GM21529 (cell line): ENCODE data around the gene SMIM1.
"Not testable (repeated sequence)": the region's sequence is repeated elsewhere in the genome, so short reads cannot be mapped to it uniquely, and the experiment has no call there.

Source experiments
- ATAC-seq: cut with Tn5 transposase; IDR thresholded peaks from one replicate; pipeline ENCODE4 v1.9.1; 2021; ENCODE audit not compliant: unreplicated experiment

Gene SMIM1

DNA sequence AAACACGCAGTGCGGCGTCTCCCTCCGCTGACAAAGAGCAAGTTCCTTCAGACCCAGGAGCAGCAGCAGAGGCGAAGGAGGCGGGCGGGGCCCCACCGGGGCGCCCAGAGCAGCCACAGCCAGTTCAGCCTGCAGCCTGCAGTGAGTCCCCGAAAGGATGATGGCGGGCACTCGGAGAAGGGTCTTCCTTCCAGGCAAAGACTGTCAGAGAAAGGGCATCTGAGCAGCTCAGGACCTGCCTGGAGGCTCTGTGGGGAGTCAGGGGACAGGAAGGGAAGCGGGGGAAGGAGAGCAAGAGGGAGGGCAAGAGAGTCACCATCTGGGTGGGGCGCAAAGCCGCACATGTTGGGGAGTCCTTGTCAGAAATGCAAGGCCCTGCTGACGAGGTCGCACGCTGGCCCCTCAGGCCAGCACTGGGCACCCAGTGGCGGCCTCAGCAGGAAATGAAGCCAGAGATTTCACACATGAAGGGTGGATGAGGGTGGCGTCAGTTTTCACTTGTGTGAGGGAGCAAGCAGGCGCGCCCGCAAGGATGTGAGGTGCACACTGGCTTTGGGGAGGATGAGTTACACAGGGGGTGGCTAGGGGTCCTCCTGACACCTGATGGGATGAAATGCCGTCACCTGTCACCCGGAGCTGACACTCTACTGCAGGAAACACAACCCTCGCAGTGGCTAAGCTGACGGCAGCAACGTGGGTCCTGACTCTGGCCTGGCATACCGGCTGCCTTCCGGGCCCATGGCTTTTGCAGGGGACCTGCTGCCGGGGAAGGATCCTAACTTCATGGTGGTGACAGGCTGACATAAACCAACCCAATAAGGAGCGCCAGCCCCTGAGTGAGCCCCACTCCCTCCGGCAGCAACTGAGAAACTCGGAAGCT lies 17.1 kb downstream of the SMIM1 start:
- ATAC-seq: no peak

DNA sequence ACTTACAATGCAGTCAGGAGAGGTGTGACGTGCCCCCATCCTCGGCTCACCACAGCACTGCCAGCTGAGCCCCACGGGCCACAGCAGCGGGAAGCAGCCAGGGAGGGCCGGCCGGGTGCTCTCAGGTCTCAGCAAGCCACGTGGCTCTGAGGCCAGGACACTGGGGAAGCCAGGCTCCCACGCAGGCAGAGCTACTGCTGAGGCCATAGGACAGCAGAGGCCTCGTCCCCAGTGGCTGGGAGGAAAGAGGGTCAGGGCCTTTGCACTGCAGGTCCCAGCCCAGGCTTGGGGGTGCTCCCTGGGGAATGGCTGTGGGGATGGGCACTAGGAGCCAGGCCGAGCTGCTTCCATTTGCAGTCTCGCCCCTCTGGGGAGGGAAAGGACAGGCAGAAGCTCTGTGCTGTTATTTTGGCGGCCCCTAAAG lies 18.0 kb downstream of the SMIM1 start:
- ATAC-seq: no peak

DNA sequence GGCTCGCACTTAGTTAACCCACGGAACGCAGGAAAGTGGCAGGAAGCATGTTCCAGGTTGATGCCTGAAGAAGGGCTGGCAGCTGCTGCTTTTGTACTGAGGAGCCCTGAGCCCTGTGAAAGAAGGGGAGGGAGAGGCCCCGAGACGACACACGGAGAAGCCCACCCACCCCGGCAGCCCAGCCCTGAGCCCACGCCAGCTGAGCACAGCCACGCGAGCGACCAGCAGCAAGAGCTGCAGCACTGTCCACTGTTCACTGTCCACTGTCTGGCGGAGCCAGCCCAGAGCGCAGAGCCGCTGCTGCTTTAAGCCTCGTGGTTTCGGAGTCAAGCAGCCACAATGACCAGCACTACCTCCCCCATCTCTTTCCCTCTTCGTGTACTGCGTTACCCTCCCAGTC lies 18.4 kb downstream of the SMIM1 start:
- ATAC-seq: no peak

DNA sequence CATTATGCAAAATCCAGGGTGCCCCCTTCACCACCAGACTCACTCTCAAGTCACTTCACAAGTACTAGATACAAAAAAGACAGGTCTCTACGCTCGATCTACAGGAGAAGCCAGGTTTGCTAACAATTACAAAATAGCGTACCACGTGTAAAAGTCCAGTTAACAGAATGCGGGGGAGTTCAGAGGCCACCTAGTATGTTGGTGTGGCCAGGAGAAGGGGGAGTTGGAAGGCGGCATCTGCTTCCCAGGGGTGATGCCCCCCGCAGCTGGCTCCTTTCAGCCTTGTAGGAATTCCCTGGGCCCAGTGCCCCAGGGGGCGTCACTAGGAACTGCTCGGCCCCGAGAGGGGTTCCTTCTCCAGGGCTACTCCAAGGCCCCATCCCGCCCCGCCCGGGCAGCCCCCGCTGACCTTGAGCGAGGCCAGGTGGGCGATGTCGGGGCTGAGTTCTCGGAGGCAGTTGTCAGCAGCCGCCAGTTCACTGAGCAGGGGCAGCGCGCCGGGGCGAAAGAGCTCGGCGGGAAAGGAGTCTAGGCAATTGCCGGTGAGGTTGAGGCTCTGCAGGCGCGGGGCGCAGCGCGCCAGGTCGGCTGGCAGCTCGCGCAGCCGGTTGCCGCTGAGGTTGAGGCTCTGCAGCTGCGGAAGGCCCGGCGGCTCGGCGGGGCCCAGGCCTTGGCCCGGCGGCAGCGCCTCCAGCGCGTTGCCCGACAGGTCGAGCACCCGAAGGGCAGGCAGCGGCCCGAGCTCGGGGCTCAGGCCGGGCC lies 23.1 kb downstream of the SMIM1 start:
- ATAC-seq: peak; percentile 3

DNA sequence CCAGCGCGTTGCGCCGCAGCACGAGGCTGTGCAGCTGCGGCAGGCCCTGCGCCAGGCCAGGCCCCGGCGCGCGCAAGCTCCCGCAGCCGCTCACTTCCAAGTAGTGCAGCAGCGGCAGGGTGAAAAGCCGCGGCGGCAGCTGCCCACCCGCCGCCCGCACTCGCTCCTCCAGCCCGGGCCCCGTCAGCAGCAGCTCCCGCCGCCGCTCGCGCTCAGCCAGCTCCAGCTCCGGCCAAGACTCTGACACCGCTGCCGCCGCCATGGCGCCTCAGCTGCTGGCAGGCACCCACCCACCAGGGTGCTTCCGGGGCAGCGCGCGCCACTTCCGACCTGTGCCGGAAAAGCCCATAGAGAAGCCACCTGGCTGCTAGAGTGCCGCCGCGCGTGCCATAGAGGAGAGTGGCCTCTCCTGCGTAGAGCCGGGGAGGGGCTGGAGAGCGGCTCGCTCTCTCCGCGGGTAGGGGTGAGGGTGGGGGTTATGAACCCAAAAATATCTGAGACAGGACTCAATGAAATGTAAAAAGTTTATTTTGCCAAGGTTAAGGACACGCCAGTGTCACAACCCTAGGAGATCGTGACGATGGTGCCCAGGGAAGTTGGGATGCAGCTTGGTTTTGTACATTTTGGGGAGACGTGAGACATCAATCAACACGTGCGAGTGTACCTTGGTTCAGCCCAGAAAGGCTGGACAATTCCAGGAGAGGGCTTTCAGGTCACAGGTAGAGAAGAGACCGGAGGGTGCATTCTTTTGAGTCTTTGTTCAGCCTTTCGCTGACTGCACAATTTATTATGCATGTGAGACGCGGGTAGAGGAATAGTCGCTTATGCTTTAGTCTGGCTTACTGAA lies 23.9 kb downstream of the SMIM1 start, which contains the start of gene LRRC47:
LRRC47 (minus strand) TSS at position 284 of the 847 bp plus-strand sequence; CDS start at position 262, 22 bp downstream.
- ATAC-seq: peak; percentile 97

DNA sequence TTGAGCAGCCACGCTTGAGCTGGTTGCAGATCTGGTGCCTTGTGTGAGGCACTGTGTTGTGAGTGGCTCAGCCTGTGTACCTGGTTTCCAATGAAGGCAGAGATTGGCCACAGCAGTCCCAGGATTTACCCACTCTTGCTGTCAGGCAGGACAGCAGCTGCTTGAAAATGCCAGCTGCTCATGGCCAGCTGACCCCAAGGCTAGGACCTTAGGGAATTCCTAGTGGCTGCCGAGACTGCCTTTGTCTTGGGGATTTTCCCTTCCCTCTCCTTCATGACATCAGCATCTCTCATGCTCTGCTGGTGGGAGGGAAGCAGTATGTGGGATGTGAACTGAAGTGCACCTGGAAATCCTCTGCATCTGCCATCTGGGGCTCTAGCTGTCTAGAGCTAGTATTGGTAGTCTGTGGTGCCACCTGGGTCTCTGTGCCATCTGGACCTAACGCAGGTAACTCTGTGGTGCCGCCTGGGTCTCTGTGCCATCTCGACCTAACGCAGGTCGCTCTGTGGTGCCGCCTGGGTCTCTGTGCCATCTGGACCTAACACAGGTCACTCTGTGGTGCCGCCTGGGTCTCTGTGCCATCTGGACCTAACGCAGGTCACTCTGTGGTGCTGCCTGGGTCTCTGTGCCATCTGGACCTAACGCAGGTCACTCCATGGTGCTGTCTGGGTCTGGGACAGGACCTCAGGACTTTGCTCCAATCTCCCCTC lies 27.6 kb downstream of the SMIM1 start:
- no peak for ATAC-seq

DNA sequence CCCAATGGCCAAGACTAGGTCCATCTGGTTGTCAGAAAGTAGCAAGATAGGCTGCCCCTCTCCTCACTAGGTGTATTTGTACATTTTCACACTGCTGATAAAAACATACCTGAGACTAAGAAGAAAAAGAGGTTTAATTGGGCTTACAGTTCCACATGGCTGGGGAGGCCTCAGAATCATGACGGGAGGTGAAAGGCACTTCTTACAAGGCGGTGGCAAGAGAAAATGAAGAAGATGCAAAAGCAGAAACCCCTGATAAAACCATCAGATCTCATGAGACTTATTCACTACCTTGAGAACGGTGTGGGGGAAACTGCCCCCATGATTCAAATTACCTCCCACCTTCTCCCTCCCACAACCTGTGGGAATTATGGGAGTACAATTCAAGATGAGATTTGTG lies 28.2 kb downstream of the SMIM1 start:
- ATAC-seq: not testable (repeated sequence)

DNA sequence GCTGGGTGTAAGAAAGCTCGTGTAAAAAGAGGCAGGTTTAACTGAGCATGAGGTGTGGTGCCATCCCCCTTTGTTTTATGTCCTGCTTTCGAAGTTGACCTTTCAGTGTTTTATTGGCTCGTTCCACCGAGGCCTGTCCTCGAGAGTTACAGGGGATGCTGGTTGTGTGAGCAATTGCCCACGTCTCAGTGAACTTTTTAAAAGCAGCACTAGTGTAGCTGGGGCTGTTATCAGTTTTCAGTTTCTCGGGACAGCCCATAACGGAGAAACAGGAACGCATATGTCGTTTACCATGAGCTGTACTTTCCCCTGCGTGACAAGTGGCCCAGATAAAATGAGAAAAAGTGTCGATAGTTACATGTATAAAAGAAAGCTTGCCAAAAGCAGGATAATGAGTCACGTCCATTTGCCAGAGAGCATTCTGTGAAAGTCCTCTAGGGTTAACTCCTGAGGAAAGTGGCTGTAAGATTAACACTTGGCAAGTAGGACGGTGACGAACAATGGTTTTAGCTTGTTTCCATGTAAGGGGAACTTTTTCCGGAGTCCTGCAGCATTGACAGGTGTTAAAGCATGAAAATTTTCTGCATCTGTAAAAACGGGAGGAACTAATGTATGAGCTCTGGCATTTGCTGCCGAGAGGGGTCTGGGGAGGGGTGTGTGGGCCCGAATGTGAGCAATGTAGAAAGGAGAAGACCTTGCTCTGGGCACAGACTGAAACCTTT lies 31.5 kb downstream of the SMIM1 start:
- no peak for ATAC-seq

DNA sequence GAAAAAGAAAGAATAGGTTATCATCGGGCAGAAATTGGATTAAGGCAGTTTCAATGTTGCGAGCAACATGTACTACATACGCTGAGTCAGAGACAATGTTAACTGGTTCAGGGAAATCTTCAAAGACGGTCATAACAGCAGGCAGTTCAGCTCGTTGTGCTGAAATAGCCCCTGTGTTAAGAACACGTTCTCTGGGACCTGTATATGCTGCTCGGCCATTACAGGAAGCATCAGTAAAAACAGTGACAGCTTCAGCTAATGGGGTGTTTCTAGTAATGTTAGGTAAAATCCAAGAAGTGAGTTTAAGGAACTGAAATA lies 32.0 kb downstream of the SMIM1 start:
- ATAC-seq: not testable (repeated sequence)

DNA sequence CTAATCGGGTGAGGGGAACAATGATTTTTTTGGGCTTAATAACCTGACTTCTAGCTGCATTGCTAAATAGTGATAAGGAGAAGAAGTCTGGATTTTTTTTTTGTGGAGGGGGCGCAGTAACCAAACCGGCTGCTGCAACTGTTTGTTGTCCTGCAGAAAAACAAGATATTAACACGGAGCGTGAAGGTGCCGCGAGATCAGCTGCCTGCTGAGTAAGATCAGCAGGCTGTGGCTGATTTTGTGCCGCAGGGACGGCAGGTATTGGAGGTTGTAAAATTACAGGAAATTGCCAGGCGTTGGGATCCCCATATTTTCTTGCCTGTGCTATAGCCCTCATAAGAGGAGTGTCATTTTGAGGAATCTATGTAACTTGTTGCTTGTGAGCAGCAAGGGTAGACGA lies 32.5 kb downstream of the SMIM1 start:
- no peak for ATAC-seq

DNA sequence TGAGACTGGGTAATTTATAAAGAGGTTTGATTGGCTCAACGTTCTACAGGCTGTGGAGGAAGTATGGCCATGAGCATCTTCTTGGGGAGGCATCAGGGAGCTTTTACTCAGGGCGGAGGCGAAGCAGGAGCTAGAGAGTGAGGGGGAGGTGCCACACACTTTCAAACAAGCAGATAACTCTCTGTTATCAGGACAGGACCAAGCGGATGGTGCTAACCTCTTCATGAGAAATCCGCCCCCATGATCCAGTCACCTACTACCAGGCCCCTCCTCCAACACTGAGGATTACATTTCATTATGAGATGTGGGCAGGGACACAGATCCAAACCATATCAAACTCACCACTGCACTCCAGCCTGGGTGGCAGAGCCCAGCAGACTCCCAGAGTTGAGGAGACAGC lies 35.2 kb downstream of the SMIM1 start:
- no peak for ATAC-seq

DNA sequence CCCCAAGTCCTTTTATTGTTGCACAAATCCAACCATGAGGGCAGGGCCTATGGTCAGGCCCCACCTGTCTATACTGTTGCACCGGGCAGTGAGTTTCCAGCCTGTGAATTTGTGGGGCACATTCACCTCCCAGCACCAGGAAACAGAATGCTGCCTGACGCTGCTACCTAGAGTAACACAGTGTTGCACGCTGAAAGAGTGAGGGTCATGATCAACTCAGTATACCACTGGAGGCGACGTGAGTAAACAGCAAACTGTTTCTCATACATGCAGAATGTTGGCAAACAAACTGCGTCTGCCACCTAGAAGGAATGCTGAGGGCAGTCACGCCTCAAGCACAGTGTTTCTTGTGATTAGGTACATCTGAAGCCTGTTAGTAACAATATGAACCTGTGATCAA lies 37.1 kb downstream of the SMIM1 start:
- no peak for ATAC-seq

DNA sequence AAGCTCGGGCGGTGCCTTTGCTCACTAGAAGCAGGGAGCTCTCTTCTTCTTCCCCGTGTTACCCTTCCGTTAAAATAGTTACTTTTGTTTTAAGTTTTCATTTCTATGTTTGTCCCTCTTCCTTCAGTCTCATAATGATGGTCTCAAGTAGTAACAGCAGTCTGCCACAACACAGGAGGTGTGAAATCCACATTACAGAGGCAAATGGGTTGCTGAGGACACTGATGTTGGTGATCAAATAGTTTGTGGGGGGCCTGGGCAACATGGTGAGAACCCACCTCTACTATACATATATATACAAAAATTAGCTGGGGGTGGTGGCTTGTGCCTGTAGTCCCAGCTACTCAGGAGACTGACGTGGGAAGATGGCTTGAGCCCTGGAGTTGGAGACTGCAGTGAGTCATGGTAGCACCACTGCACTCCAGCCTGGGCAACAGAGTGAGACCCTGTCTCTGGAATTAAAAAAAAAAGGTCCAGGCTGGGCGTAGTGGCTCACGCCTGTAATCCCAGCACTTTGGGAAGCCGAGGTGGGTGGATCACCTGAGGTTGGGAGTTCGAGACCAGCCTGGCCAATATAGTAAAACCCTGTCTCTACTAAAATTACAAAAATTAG lies 37.7 kb downstream of the SMIM1 start:
- not testable (repeated sequence) for ATAC-seq

DNA sequence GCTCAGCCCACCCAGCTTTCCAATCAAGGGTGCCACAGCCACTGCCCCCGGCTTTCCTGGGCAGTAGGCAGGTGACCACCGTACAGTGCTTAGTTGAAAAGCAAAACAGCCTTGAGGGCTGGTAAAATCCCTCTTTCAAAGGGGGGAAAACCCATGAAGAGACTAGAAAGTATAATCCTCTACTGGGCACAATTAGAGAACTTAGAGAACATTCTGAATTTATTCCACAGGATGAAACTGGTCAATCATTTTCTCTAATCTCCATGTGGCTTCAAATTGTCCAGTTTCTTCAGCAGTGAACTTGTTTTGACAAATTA lies 39.0 kb downstream of the SMIM1 start:
- ATAC-seq: no peak

DNA sequence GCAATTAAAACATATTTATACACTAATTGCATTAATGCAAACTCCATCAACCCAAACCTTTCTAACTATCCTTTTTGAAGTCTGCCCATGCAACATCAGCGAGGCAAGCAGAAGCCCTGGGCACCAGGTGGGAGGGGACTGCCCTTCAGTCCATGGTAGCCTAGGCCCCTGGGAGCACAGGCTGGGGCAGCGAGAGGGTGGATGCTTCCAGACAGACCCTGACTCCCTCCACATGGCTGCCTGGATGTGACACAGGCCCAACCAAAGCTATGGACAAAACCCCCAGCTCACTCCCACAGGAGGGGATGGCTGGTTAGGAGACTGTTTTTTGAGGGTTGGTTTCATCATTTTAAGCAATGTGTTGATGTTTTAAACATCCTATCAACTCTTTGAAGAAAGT lies 41.5 kb downstream of the SMIM1 start:
- ATAC-seq: no peak

DNA sequence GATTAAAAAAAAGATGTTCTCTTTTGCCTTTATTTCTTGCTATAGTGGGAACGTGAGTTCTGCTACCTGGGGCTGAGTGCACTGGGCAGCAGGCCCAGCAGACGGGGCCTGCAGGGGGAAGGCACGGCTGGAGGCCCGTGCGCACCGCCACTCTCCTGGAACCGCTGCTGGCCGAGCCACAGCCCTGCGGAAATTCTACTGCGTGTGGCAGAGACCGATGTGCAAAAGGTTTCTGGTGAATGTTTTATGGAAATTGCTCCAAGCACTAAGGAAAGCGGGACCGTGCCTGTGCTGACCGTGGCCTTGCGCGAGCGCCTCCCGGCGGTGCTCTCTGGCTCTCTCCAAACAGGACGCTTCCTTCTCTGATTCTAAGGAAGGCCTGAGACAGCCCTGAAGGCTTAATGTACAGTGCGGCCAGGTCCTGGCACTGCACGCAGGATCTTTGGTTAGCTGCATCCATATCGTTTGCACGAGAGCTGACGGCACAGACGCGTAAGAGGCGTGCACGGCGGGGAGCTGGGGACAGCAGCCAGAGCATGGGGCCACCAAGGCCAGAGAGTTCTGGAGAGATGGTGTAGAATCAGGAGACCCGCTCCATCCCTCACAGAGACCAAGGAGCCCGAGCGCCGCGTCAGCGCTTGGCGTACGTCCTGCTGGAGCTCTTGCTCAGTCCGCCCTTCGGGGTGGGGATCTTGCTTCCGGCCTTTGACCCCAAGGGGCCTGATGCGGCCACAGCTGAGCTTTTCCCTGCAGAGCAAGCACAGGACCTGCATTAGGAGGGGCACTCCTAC lies 42.4 kb downstream of the SMIM1 start:
- ATAC-seq: no peak

DNA sequence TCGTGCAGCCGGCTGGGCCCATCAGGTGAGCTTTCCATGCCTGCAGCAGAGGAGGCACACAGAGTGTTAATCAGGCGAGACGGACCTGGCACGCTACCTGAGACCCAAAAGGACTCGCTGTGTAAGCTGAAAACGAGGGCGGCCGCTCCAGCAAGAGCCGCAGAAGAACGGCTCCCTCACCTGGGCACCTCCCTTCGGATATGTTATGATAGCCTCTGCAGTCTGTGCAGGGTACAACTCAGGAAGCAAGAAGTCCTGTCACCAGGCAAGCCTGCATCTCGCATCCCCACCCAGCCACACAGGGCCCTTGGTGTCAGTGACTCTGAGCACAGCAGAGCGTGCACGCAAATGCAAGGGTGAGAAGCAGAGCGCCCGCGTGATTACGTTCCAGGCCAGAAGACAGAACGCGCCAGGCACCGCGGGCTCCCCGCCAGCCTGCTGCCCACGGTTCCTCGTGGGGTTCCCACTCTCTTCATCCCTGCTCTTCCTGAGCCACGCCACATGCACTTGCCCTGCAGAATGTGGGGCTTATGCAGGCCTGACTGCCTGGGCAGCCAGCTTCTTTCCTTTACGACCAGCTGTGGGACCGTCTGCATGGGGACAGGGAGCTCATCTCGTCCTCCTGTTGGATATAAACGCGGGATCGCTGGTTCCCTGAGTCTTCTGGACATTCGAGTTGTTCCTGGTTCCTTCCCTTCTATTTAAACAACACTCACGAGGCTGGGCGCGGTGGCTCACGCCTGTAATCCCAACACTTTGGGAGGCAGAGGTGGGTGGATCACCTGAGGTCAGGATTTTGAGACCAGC lies 44.0 kb downstream of the SMIM1 start:
- no peak for ATAC-seq

DNA sequence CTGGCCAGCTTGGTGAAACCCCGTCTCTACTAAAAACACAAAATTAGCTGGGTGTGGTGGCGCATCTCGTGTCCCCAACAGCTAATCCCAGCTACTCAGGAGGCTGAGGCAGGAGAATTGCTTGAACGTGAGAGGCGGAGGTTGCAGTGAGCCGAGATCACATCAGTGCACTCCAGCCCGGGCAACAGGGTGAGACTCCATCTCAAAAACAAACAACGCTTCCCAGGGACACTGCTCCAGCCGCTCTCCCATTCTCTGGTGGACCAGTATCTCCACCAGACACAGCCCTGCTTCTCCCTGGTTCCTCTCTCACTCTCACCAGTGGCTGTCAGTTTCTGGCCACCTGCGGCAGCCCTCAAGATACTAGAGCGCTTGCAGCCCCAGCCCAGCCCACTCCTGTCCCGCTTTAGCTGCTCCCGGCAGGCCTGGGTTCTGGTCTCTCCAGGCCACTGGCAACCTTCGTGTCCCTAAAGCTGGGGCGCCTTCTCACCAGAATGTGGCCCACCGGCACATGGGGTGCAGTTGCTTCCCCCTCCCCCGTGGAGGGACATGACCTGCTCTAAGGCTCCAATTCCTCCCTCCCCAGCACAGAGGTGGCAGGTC lies 44.7 kb downstream of the SMIM1 start:
- no peak for ATAC-seq
